ENCODE results near the gene MUC4. TPM values are rescaled to one million over a fixed set of nuclear protein-coding genes. Genes with fewer than 3 reads are reported as not detected.
"Not testable (repeated sequence)": the region's sequence is repeated elsewhere in the genome, so short reads cannot be mapped to it uniquely, and the experiment has no call there.

MUC4 gene
- total and polyA plus RNA-seq, 4 donors, result 0.59 to 6.3 (median 2.0) TPM

- H3K27me3 ChIP-seq (ENCODE audit: control insufficient read depth, insufficient read depth, low read length); H3K27ac ChIP-seq (ENCODE audit: low read depth, low read length); H3K36me3 ChIP-seq (ENCODE audit: control insufficient read depth, insufficient read depth, low read length); DNase-seq (ENCODE audit: low read depth in 4 of 6, low spot score in 6 of 6); H3K4me1 ChIP-seq (ENCODE audit: control insufficient read depth, insufficient read depth, low read length); H3K4me3 ChIP-seq (ENCODE audit: low read depth, low read length); H3K9me3 ChIP-seq (ENCODE audit: control insufficient read depth, insufficient read depth, low read length): not testable (repeated sequence)
- WGBS (ENCODE audit: insufficient coverage), result 94% methylated on average over 3 of the region's 5 CpGs
These were observed 62.6 kb downstream of the MUC4 start for GRCh38 chr3:195749101-195749500.

GRCh38 chr3:195748661-195749060, 63.1 kb downstream of the MUC4 start:
- H3K27ac ChIP-seq (ENCODE audit: low read depth, low read length), result no peak overlapping the region
- H3K27me3 ChIP-seq (ENCODE audit: control insufficient read depth, insufficient read depth, low read length), result peaks cover 5% of the 10 kb centered on the region
- peaks cover 9% of the 10 kb centered on the region for H3K36me3 ChIP-seq (ENCODE audit: control insufficient read depth, insufficient read depth, low read length)
- 96% methylated on average over 11 of the region's 11 CpGs for WGBS (ENCODE audit: insufficient coverage)
- no peak for DNase-seq (ENCODE audit: low read depth in 4 of 6, low spot score in 6 of 6)
- H3K4me1 ChIP-seq (ENCODE audit: control insufficient read depth, insufficient read depth, low read length), result peaks cover 9% of the 10 kb centered on the region
- no peak overlapping the region for H3K4me3 ChIP-seq (ENCODE audit: low read depth, low read length)
- H3K9me3 ChIP-seq (ENCODE audit: control insufficient read depth, insufficient read depth, low read length), result no peaks in the 10 kb centered on the region

- peaks cover 5% of the 10 kb centered on the region for H3K27me3 ChIP-seq (ENCODE audit: control insufficient read depth, insufficient read depth, low read length)
- H3K36me3 ChIP-seq (ENCODE audit: control insufficient read depth, insufficient read depth, low read length), result peaks cover 9% of the 10 kb centered on the region
- DNase-seq (ENCODE audit: low read depth in 4 of 6, low spot score in 6 of 6), result no peak
- H3K27ac ChIP-seq (ENCODE audit: low read depth, low read length), result no peak overlapping the region
- WGBS (ENCODE audit: insufficient coverage), result 91% methylated on average over 7 of the region's 9 CpGs
- no peaks in the 10 kb centered on the region for H3K9me3 ChIP-seq (ENCODE audit: control insufficient read depth, insufficient read depth, low read length)
- H3K4me3 ChIP-seq (ENCODE audit: low read depth, low read length), result no peak overlapping the region
- H3K4me1 ChIP-seq (ENCODE audit: control insufficient read depth, insufficient read depth, low read length), result peaks cover 3% of the 10 kb centered on the region
These were observed 65.0 kb downstream of the MUC4 start for GRCh38 chr3:195746751-195747150.

- 79% methylated on average over 6 of the region's 8 CpGs for WGBS (ENCODE audit: insufficient coverage)
These were observed 65.4 kb downstream of the MUC4 start for GRCh38 chr3:195746346-195746745.

GRCh38 chr3:195744437-195744836, 67.3 kb downstream of the MUC4 start:
- no peaks in the 10 kb centered on the region for H3K9me3 ChIP-seq (ENCODE audit: control insufficient read depth, insufficient read depth, low read length)
- 70% methylated on average over 2 of the region's 4 CpGs for WGBS (ENCODE audit: insufficient coverage)
- no peak for DNase-seq (ENCODE audit: low read depth in 4 of 6, low spot score in 6 of 6)
- H3K27ac ChIP-seq (ENCODE audit: low read depth, low read length), result no peak overlapping the region
- H3K36me3 ChIP-seq (ENCODE audit: control insufficient read depth, insufficient read depth, low read length), result peaks cover 9% of the 10 kb centered on the region
- H3K27me3 ChIP-seq (ENCODE audit: control insufficient read depth, insufficient read depth, low read length), result peaks cover 5% of the 10 kb centered on the region
- H3K4me3 ChIP-seq (ENCODE audit: low read depth, low read length), result no peak overlapping the region
- H3K4me1 ChIP-seq (ENCODE audit: control insufficient read depth, insufficient read depth, low read length), result peaks cover 3% of the 10 kb centered on the region

More at GRCh38 chr3:195746346-195746745, 65.4 kb downstream of the MUC4 start:
- H3K4me1 ChIP-seq (ENCODE audit: control insufficient read depth, insufficient read depth, low read length), result peaks cover 3% of the 10 kb centered on the region
- H3K9me3 ChIP-seq (ENCODE audit: control insufficient read depth, insufficient read depth, low read length), result no peaks in the 10 kb centered on the region
- H3K36me3 ChIP-seq (ENCODE audit: control insufficient read depth, insufficient read depth, low read length), result peaks cover 9% of the 10 kb centered on the region
- no peak overlapping the region for H3K27ac ChIP-seq (ENCODE audit: low read depth, low read length)
- H3K27me3 ChIP-seq (ENCODE audit: control insufficient read depth, insufficient read depth, low read length), result peaks cover 5% of the 10 kb centered on the region
- no peak for DNase-seq (ENCODE audit: low read depth in 4 of 6, low spot score in 6 of 6)
- no peak overlapping the region for H3K4me3 ChIP-seq (ENCODE audit: low read depth, low read length)

GRCh38 chr3:195739561-195740111, 72.1 kb downstream of the MUC4 start:
- WGBS (ENCODE audit: insufficient coverage), result 93% methylated on average over 4 of the region's 13 CpGs
- peaks cover 4% of the 10 kb centered on the region for H3K36me3 ChIP-seq (ENCODE audit: control insufficient read depth, insufficient read depth, low read length)
- DNase-seq (ENCODE audit: low read depth in 4 of 6, low spot score in 6 of 6), result no peak

GRCh38 chr3:195738274-195739044, 73.3 kb downstream of the MUC4 start:
- no peak overlapping the region for H3K4me3 ChIP-seq (ENCODE audit: low read depth, low read length)
- no peaks in the 10 kb centered on the region for H3K9me3 ChIP-seq (ENCODE audit: control insufficient read depth, insufficient read depth, low read length)
- H3K4me1 ChIP-seq (ENCODE audit: control insufficient read depth, insufficient read depth, low read length), result no peaks in the 10 kb centered on the region
- no peak overlapping the region for H3K27ac ChIP-seq (ENCODE audit: low read depth, low read length)
- 94% methylated on average over 10 of the region's 14 CpGs for WGBS (ENCODE audit: insufficient coverage)
- DNase-seq (ENCODE audit: low read depth in 4 of 6, low spot score in 6 of 6), result no peak
- H3K36me3 ChIP-seq (ENCODE audit: control insufficient read depth, insufficient read depth, low read length), result peaks cover 4% of the 10 kb centered on the region
- H3K27me3 ChIP-seq (ENCODE audit: control insufficient read depth, insufficient read depth, low read length), result no peaks in the 10 kb centered on the region

More at GRCh38 chr3:195739561-195740111, 72.1 kb downstream of the MUC4 start:
- Histone ChIP-seq H3K4me1 (ENCODE audit: control insufficient read depth, insufficient read depth, low read length) (no peaks in the 10 kb centered on the region), H3K27ac (ENCODE audit: low read depth, low read length) (no peak overlapping the region), H3K9me3 (ENCODE audit: control insufficient read depth, insufficient read depth, low read length) (no peaks in the 10 kb centered on the region), H3K27me3 (ENCODE audit: control insufficient read depth, insufficient read depth, low read length) (no peaks in the 10 kb centered on the region), H3K4me3 (ENCODE audit: low read depth, low read length) (no peak overlapping the region)

- not testable (repeated sequence) for H3K36me3 ChIP-seq (ENCODE audit: control insufficient read depth, insufficient read depth, low read length); H3K9me3 ChIP-seq (ENCODE audit: control insufficient read depth, insufficient read depth, low read length); H3K4me3 ChIP-seq (ENCODE audit: low read depth, low read length); DNase-seq (ENCODE audit: low read depth in 4 of 6, low spot score in 6 of 6); H3K4me1 ChIP-seq (ENCODE audit: control insufficient read depth, insufficient read depth, low read length); H3K27ac ChIP-seq (ENCODE audit: low read depth, low read length); H3K27me3 ChIP-seq (ENCODE audit: control insufficient read depth, insufficient read depth, low read length)
- WGBS (ENCODE audit: insufficient coverage), result 75% methylated on average over 1 of the region's 6 CpGs
These were observed 73.9 kb downstream of the MUC4 start for GRCh38 chr3:195737782-195738181.

- no peaks in the 10 kb centered on the region for H3K9me3 ChIP-seq (ENCODE audit: control insufficient read depth, insufficient read depth, low read length)
- peaks cover 10% of the 10 kb centered on the region for H3K36me3 ChIP-seq (ENCODE audit: control insufficient read depth, insufficient read depth, low read length)
- H3K27me3 ChIP-seq (ENCODE audit: control insufficient read depth, insufficient read depth, low read length), result no peaks in the 10 kb centered on the region
- no peak overlapping the region for H3K27ac ChIP-seq (ENCODE audit: low read depth, low read length)
- H3K4me1 ChIP-seq (ENCODE audit: control insufficient read depth, insufficient read depth, low read length), result peaks cover 3% of the 10 kb centered on the region
- no peak for DNase-seq (ENCODE audit: low read depth in 4 of 6, low spot score in 6 of 6)
- H3K4me3 ChIP-seq (ENCODE audit: low read depth, low read length), result no peak overlapping the region
- WGBS (ENCODE audit: insufficient coverage), result 78% methylated on average over 8 of the region's 12 CpGs
These were observed 74.8 kb downstream of the MUC4 start for GRCh38 chr3:195736866-195737490.

Measured in spinal cord (tissue), 10 donors.